GM19240 (cell line): ENCODE results near the gene GOLGA6A.
"Not testable (repeated sequence)": the region's sequence is repeated elsewhere in the genome, so short reads cannot be mapped to it uniquely, and the experiment has no call there.

ENCODE experiments used
- DNase-seq: peaks from one replicate; pipeline ENCODE4 v3.0.0; 2011; ENCODE audit warnings: low spot score; ENCODE audit not compliant: insufficient read length

The GOLGA6A gene

DNA sequence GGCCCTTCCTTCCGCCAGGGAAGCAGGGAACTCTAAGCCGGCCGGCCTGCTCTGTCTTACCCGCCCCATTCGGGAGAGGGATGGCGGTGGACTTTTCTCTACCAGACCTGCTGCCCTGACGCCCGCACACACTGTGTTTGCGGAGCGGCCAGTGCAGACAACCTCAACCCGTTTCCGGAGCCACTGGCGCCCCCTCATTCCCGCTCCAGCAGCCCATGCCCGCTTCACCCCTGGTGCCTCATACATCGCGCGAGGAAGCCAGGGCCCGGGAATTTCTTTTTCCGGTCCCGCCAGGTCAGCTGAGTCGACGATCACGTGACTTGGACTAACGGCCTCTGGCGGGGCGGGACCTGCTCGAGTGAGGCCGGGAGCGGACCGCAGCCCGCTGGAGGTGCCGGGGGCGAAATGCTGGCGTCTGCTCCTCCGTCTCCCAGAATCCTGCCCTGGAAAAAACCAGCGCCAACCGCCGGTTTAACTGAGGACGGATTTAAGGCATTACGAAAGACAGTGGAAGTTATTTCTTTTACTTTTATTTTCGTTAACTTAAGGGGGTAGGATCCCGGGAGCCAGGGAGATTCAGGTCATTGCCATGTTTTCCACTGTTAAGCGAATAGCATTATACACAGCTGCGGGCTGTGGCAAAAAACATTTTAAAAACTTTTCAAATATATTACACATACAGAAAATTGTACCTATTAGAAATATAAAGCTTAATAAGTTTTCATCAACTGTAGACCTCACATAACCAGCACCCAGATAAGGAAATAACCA is 17.8 kb upstream of the GOLGA6A start:
- DNase-seq, result peak; percentile 82

DNA sequence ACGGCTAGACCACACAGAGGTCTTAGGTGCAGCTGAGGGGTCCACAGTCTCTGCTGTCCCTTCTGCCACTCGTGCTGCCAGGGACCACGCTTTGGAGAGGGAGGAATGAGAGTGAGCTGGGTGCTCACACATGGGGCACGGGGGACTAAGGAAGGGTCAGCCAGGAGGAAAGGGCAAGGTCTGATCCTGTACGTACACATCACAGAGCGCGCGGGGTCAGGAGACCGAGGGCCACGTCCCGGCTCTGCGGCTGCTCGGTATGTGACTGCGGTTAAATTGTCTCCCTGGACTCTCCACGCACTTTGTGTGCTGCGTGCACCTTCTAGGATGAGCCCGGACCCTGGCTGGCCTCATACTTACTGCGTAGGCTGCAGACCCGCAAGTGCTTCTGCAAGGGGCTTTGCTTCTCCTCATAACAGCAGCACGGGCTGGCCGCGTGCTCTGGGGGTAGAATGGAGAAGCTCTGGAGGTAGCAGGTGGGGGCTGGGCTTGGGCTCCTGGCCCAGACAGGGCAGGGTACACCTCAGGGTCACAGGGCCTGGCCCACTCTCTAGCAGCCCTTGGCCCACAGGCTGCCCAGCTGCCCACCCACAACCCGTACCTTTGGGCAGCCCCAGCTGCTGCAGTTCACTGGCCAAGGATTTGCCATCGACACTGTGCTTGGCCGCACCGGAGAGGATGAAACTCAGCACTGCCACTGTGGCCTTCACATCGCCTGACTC is 14.6 kb upstream of the GOLGA6A start:
- DNase-seq, result not testable (repeated sequence)

DNA sequence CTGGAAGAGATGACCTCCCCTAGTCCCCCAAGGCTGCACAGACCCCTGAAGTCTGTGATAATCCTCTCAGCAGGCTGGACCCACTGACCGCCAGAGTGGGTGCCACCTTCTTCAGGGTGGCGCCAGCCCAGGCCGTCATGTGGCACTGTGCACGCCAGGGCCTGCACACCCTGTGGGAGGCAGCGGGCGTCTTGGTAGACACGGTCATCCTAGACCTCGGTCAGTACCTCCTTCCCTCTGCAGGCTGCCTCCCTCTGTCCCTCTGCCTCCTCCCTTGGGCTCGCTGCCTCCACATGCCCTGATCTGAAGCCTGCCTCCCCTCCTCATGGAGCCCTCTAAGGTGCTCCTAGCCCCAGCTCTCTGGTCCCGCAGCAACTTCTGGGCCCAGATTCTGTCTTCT is 13.3 kb upstream of the GOLGA6A start:
- not testable (repeated sequence) for DNase-seq

GRCh38 chr15:74094567-74094966 is 12.2 kb upstream of the GOLGA6A start:
- DNase-seq, result not testable (repeated sequence)

DNA sequence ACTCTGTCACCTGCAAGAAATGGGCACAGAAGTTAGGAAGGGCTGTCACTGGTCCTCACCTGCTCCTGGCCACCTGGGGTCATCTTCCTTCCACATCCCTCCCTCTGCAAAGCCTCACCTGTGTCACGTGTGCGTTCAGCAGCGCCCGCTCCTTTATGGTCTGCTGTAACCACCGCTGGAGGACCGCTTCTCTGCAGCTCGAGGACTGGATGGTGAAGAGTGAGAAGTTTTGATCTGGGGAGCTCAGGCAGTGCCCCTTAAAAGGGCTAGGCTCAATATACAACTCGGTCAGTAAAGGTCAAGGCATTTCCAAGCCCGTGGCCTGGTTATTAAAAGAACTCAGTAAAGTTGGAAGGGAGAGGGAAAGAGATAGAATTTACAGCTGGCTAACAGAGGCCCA is 6.6 kb downstream of the GOLGA6A start:
- DNase-seq, result not testable (repeated sequence)

GRCh38 chr15:74072614-74073337 is 9.6 kb downstream of the GOLGA6A start:
- not testable (repeated sequence) for DNase-seq

GRCh38 chr15:74072132-74072531 is 10.2 kb downstream of the GOLGA6A start:
- not testable (repeated sequence) for DNase-seq

GRCh38 chr15:74071645-74072044 is 10.7 kb downstream of the GOLGA6A start:
- DNase-seq, result not testable (repeated sequence)

DNA sequence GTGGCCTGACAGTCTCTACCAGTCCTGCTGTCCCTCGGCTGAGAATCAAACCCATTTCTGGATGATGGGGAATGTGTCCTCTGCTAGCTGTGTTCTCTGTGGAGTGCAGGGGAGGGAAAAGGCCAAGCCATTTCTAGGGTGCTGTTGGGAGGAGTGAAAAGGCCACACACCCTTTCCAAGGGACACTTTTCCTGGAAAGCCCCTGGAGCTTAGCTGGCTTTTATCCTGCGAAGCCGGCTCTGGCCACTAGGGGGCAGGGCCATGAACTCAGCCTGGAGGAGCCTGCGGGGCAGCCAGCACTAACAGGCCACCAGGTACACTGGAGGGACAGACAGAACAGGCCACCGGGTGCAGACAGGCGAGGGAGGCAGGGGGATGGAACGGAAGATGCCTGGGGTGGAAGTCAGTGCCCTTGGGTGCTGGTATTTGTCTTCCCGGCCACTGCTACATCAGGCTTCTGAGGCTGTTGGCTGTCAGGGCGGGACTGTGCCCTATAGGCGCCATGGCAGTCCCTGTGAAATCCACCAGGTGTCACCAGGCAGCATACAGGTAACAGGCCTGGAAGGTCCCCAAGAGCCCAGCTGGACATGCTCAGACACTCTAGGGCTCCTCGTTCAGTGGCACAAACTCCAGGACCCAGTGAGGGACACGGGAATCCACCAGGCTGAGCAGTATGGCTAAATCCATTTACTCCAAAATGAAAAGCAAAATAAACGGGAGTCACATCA is 16.5 kb downstream of the GOLGA6A start:
- DNase-seq, result not testable (repeated sequence)

DNA sequence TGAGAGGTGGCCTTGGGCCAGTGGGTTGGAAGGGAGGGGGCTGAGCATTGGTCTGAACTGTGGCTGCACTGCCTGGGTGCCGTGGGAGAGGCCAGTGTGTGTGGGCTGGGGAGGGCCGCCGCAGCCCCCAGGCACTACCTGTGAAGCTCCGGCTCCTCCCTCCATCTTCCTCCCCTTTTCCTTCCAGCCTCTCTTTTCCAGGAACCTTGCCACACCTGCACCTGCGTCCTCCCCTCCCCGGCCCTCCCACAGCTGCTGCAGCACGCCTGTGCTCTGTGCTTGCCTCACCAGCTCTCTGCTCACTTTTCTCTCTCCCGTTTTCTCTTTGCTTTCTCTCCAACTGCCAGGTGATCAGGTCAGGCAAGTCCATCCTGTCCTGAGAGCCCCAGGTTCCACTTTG is 17.5 kb downstream of the GOLGA6A start:
- DNase-seq, result not testable (repeated sequence)

- not testable (repeated sequence) for DNase-seq
These were observed 18.2 kb downstream of the GOLGA6A start for GRCh38 chr15:74064183-74064582.

DNA sequence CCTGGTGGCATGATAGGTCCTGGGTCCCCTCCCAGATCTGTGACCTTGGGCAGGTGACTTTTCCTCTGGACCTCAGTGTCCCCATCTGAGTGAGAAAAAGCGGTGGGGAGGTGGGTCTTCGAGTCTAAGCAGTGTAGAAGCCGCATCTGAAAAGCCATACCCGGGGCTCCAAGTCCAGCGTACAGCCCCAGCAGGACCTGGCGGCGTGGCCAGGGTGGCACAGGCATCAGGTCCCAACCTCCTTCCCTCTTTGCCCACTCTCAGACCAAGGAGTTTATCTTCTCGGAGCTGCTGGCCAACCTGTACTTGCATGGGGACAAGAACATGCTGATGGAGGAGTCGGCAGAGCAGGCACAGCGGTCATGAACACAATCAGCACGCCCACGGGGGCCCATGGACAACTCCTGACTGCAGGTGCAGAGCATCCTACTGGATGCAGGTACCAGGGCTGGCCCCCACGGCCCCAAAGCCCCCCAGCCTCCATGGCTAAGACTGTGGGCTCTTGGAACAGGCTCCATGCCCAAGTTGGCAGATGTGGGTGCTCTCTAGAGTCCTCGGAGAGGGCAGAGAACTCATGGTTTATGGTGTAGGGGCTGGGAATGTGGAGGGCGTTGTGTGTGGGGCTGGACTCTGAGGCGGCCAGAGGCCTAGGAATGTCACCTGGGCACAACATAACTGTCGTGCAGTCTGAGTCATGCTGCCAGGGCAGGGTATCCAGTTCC is 18.8 kb downstream of the GOLGA6A start:
- not testable (repeated sequence) for DNase-seq

GRCh38 chr15:74062671-74063070 is 19.7 kb downstream of the GOLGA6A start:
- DNase-seq, result no peak

- no peak for DNase-seq
These were observed 20.1 kb downstream of the GOLGA6A start for GRCh38 chr15:74062236-74062635.

DNA sequence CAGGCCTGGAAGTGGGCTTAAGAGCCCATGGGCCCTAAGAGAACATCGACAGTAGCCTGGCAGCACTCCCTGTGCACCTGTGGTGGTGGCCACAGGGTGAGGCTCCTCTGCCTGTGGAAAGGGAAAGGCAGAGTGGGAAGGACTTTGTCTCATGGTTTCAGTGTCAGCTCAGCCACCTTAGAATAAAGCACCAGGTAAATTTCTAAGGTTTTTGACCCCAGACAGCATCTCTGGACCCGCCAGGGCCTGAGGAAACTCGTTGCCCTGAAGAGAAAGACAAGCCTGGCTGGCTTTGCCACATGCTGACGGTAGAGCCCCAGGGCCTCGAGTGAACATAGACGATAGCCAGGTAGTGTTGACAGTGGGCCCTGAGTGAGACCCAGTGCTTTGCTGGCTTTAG is 22.1 kb downstream of the GOLGA6A start:
- no peak for DNase-seq

DNA sequence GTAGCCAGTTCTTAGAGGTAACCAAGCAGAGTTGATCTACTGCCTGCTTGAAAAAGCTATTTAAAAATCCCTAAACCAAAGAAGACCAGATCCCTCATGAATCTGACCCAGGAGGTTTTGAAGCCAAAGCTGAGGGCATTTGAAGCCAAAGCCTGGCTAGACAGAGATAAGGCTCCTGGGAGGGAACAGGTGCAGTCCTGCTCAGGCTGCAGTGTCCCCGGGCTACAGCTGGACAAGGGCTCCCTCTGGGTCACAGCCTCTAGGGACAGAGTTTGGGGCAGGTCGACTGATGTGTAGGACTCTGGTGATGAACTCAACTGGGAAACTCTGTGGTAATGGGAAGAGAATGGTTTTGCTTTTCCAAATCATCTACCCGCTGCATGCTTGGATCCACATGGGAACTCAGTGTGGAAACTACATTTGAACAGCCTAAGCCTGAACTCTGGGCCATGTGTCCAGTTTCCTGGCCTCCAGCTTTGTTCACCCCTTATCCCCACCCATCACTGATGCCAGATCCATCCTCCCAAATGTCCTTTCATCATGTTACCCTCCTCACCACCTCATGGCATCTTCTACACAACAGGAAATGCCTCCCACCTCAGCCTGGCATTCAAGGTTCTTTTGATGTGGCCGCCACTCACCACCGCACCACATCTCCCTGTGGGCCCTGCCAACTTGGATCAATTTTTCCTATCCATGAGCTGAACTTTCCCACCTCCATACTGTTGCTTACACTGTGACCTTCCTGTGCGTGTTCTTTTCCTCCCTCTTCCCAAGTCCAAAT is 23.1 kb downstream of the GOLGA6A start:
- not testable (repeated sequence) for DNase-seq

DNA sequence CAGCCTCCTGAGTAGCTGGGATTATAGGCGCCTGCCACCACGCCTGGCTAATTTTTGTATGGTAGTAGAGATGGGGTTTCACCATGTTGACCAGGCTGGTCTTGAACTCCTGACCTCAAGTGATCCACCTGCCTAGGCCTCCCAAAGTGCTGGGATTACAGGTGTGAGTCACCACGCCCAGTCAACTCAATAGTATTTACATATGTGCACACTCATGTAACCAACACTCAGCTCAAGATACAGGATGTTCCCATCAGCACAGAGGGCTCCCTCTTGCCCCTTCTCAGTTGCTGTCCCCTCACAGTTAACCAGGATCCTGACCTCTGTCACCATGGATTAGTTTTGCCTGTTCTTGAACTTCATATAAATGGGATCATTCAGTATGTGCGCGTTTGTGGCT is 26.0 kb downstream of the GOLGA6A start:
- DNase-seq, result not testable (repeated sequence)

GRCh38 chr15:74055804-74056203 is 26.5 kb downstream of the GOLGA6A start:
- DNase-seq, result no peak

GRCh38 chr15:74053941-74054529 is 28.3 kb downstream of the GOLGA6A start:
- peak; percentile 50 for DNase-seq
